Right atrium auricular region (tissue), 2 donors: ENCODE results near the gene SLC10A1. TPM values are rescaled to one million over a fixed set of nuclear protein-coding genes. Genes with fewer than 3 reads are reported as not detected.

Experiments used
- DNase-seq: peaks from one replicate; pipeline ENCODE4 v3.0.0-alpha.2; 2019; ENCODE audit warnings: low spot score
- H3K27ac ChIP-seq, 2 donors: fragments of 200-600 bp; sonication (generic); 1 replicate in 1 of 2; 2 replicates in 1 of 2; pipeline ENCODE4 v1.5.1; 2016 to 2019
- H3K27me3 ChIP-seq, 2 donors: fragments of 200-600 bp; sonication (generic); one replicate each; pipeline versions ENCODE4 v1.5.1 to v1.6.0; 2017 to 2019
- H3K36me3 ChIP-seq: fragments of 200-600 bp; sonication (generic); one replicate; pipeline ENCODE4 v1.5.1; 2016
- H3K4me1 ChIP-seq, 2 donors: fragments of 200-600 bp; sonication (generic); one replicate each; pipeline versions ENCODE4 v1.5.1 to v1.6.0; 2017 to 2019
- H3K4me3 ChIP-seq, 2 donors: fragments of 200-600 bp; sonication (generic); 1 replicate in 1 of 2; 2 replicates in 1 of 2; pipeline ENCODE4 v1.5.1; 2017 to 2019; ENCODE audit warnings: mild to moderate bottlenecking in 1 of 2, moderate library complexity in 1 of 2
- H3K9me3 ChIP-seq, 2 donors: fragments of 200-600 bp; sonication (generic); one replicate each; pipeline ENCODE4 v1.5.1; 2019
- total RNA-seq, 2 donors: library from RNA; depleted of rRNA; stranded (reverse); fragments of >200 nt; gene quantifications; one replicate each; pipeline ENCODE4 v1.1.0, GENCODE V29; 2016
- TF ChIP-seq, protein P1 (sequence below), 2 donors: fragments of 200-600 bp; sonication (generic); IDR thresholded peaks; one replicate each; pipeline ENCODE4 v1.5.1; 2019; ENCODE audit warnings: antibody characterized with exemption in 2 of 2

The SLC10A1 gene
- total RNA-seq, 2 donors from 2014 or later: 0.16 TPM; not detected in 1

DNA sequence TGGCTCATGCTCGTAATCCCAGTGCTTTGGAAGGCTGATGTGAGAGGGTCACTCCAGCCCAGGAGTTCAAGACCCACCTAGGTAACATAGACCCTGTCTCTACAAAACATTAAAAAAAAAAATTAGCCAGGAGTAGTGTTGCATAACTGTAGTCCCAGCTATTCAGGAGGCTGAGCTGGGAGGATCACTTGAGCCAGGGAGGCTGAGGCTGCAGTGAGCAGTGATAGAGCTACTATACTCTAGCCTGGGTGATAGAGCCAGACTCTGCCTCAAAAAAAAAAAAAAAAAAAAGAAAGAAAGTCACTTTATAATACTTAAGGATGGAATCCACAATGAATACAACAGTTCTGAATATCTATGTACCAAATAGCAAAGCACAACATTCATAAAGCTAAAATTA is 10.2 kb upstream of the SLC10A1 start:
- Histone ChIP-seq H3K27me3 (no peaks in the 10 kb centered on the region), H3K36me3 (no peaks in the 10 kb centered on the region), H3K27ac (no peak overlapping the region), H3K9me3 (no peaks in the 10 kb centered on the region), H3K4me1 (no peaks in the 10 kb centered on the region), H3K4me3 (no peak overlapping the region)
- DNase-seq: no peak
- TF ChIP-seq, protein P1, sequence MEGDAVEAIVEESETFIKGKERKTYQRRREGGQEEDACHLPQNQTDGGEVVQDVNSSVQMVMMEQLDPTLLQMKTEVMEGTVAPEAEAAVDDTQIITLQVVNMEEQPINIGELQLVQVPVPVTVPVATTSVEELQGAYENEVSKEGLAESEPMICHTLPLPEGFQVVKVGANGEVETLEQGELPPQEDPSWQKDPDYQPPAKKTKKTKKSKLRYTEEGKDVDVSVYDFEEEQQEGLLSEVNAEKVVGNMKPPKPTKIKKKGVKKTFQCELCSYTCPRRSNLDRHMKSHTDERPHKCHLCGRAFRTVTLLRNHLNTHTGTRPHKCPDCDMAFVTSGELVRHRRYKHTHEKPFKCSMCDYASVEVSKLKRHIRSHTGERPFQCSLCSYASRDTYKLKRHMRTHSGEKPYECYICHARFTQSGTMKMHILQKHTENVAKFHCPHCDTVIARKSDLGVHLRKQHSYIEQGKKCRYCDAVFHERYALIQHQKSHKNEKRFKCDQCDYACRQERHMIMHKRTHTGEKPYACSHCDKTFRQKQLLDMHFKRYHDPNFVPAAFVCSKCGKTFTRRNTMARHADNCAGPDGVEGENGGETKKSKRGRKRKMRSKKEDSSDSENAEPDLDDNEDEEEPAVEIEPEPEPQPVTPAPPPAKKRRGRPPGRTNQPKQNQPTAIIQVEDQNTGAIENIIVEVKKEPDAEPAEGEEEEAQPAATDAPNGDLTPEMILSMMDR (IDR thresholded peaks at IDR 0.05): no peak

DNA sequence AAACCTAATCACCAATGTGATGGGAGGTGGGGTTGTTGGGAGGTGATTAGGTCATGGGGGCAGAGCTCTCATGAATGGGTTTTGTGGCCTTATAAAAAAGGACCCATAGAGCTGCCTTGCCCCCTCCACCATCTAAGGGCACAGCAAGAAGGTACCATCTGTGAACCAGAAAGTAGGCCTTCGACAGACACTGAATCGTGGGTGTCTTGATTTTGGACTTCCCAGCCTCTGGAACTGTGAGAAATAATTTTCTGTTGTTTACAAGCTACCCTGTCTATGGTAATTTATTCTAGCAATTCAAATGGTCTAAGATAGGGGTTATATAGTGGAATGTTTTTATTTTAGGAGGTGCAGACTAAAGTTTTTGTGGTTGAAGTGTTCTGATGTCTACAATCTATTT is 7.9 kb upstream of the SLC10A1 start:
- H3K27me3 ChIP-seq: no peaks in the 10 kb centered on the region
- H3K4me3 ChIP-seq: no peak overlapping the region
- DNase-seq: no peak
- no peaks in the 10 kb centered on the region for H3K9me3 ChIP-seq
- H3K27ac ChIP-seq: no peak overlapping the region
- no peaks in the 10 kb centered on the region for H3K4me1 ChIP-seq
- TF ChIP-seq, protein P1 (IDR thresholded peaks at IDR 0.05): no peak
- no peaks in the 10 kb centered on the region for H3K36me3 ChIP-seq

DNA sequence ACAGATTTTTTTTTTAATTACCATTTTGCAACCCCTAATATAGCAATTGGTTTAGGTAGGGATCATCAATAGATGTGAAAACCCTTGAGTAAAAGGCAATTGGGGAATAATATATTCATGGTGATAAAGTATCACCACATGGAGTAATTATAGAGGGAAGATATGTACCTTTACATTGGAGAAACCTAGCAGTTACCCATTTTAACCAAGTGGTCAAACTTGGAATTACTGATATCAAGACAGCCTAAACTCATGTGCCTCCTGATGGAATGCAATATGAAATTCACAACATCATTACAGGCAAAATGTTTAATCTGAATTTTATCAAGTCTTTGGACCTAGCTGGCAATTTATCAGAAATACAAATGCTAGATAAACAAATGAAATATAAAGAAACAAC is 6.7 kb upstream of the SLC10A1 start:
- TF ChIP-seq, protein P1 (IDR thresholded peaks at IDR 0.05): no peak
- Histone ChIP-seq H3K4me1 (no peaks in the 10 kb centered on the region), H3K9me3 (no peaks in the 10 kb centered on the region), H3K27ac (no peak overlapping the region), H3K36me3 (no peaks in the 10 kb centered on the region), H3K27me3 (no peaks in the 10 kb centered on the region), H3K4me3 (no peak overlapping the region)
- DNase-seq: no peak

DNA sequence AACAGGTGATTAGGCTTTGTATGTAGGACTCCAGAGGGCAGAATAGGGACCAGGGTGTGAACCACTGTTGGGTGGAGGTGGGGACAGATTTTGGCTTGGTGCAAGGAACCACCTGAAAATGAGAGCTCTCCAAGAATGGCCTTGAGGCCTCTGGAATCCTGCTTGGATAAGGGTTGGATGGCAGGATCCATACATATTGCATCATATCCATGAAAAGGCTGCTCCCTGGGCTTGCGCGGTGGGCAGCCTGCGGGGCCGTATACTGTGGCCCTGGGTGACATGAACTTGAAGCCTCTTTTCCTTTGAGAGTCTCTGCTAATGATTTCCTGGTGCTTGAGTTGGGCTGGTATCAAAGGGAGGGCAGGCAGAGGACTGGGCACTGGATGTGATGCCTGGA is 1.3 kb upstream of the SLC10A1 start:
- Histone ChIP-seq H3K9me3 (no peaks in the 10 kb centered on the region), H3K4me1 (peaks cover 0 to 13% of the 10 kb centered on the region in 2 donors), H3K36me3 (no peaks in the 10 kb centered on the region), H3K27me3 (no peaks in the 10 kb centered on the region), H3K4me3 (no peak overlapping the region), H3K27ac (no peak overlapping the region)
- TF ChIP-seq, protein P1 (IDR thresholded peaks at IDR 0.05): no peak
- DNase-seq: no peak

DNA sequence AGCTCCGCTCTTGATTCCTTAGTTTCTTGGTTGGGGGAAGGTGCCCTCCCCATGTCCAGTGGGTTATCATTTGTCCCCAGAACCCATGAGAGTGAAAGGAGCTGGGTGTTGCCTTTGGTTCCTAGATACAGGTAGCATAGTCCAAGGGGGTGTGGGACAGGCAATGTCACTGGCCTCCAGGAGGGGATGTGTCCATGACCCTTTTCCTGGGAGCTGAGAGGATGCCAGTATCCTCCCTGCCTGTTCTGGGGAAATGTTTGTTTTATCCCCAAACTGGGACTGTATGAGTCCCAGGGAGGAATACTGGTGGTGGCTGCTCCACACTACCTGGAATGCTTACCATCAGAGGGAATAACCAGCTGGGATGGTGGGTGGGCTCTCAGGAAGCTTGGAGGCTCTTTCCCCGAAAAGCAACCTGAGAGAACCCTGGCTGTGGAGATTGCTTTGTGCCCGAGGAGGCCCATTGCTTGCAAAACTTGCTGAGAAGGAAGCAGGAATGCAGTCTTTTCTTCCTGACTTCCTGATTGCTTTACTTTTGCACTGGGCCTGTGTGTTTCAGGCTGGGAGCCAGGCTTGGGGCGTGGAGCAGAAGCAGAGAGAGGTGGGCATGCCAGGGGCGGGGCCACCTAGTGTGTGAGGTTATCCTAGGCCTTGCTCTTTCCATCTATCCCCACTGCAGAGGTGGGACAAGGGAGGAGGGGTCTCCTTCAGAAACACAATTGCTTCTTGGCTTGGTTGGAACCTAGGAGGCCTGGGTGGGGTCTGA is 715 bp upstream of the SLC10A1 start:
- Histone ChIP-seq H3K4me1 (peaks cover 0 to 13% of the 10 kb centered on the region in 2 donors), H3K27me3 (no peaks in the 10 kb centered on the region), H3K36me3 (no peaks in the 10 kb centered on the region), H3K9me3 (no peaks in the 10 kb centered on the region), H3K27ac (no peak overlapping the region), H3K4me3 (no peak overlapping the region)
- TF ChIP-seq, protein P1 (IDR thresholded peaks at IDR 0.05): no peak
- no peak for DNase-seq

DNA sequence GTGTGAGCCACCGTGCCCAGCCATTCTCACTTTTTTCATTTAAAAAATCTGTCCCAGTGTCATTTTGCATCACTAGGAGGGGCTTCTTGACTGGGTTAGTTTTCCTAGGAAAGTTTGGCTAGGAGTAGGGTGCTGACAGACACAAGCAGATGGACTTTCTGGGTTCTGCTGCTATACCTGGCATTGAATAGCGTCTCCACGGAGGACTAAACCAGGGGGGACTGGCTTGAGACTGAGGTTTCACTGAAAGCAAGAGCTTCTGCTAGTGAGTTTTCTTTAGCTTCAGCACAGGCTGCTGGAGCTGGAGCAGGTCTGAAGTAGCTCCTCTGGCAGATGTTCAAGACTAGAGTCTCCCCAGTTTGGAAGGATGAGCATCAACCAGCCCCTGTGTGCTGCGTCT is 1.4 kb downstream of the SLC10A1 start:
- H3K27me3 ChIP-seq: no peaks in the 10 kb centered on the region
- H3K4me1 ChIP-seq: peaks cover 0 to 13% of the 10 kb centered on the region in 2 donors
- H3K9me3 ChIP-seq: no peaks in the 10 kb centered on the region
- TF ChIP-seq, protein P1 (IDR thresholded peaks at IDR 0.05): no peak
- H3K4me3 ChIP-seq: no peak overlapping the region
- DNase-seq: no peak
- no peaks in the 10 kb centered on the region for H3K36me3 ChIP-seq
- H3K27ac ChIP-seq: no peak overlapping the region
